Measurements from ENCODE around the gene NCOA7. TPM values are rescaled to one million over a fixed set of nuclear protein-coding genes. Genes with fewer than 3 reads are reported as not detected.
"Not testable (repeated sequence)": the region's sequence is repeated elsewhere in the genome, so short reads cannot be mapped to it uniquely, and the experiment has no call there.

The NCOA7 gene
- polyA plus RNA-seq, 3 donors from 2014 or later, result 10.2 to 48.1 (median 16.1) TPM

- H3K9me3 Mint-ChIP-seq; H3K4me1 Mint-ChIP-seq; H3K27me3 Mint-ChIP-seq (ENCODE audit: low read depth in 3 of 3); H3K27ac Mint-ChIP-seq; DNase-seq; H3K4me3 Mint-ChIP-seq: not testable (repeated sequence)
- H3K36me3 Mint-ChIP-seq, result peaks cover 1 to 24% (median 10%) of the 10 kb centered on the region in 3 donors
Measured at GRCh38 chr6:125911051-125911451, 120.3 kb downstream of the NCOA7 start.

- H3K4me3 Mint-ChIP-seq; H3K9me3 Mint-ChIP-seq; DNase-seq; H3K27me3 Mint-ChIP-seq (ENCODE audit: low read depth in 3 of 3); H3K4me1 Mint-ChIP-seq; H3K27ac Mint-ChIP-seq: not testable (repeated sequence)
- peaks cover 6 to 33% (median 19%) of the 10 kb centered on the region in 3 donors for H3K36me3 Mint-ChIP-seq
Measured at GRCh38 chr6:125912430-125912829, 121.7 kb downstream of the NCOA7 start.

GRCh38 chr6:125913145-125913544 lies 122.4 kb downstream of the NCOA7 start:
- H3K4me3 Mint-ChIP-seq, result no peak overlapping the region
- no peak for DNase-seq
- H3K36me3 Mint-ChIP-seq, result peaks cover 9 to 32% (median 23%) of the 10 kb centered on the region in 3 donors
- H3K27ac Mint-ChIP-seq, result peak overlapping the region in 1 of 6 donors; percentile 27
- H3K4me1 Mint-ChIP-seq, result peaks cover 3 to 9% of the 10 kb centered on the region in 2 donors
- H3K27me3 Mint-ChIP-seq (ENCODE audit: low read depth in 3 of 3), result peaks cover 0 to 5% (median 4%) of the 10 kb centered on the region in 3 donors
- no peaks in the 10 kb centered on the region for H3K9me3 Mint-ChIP-seq

GRCh38 chr6:125913864-125914351 lies 123.1 kb downstream of the NCOA7 start:
- Mint-ChIP-seq H3K27me3 (ENCODE audit: low read depth in 3 of 3) (peaks cover 2 to 5% (median 4%) of the 10 kb centered on the region in 3 donors), H3K9me3 (no peaks in the 10 kb centered on the region), H3K4me1 (peaks cover 9 to 16% of the 10 kb centered on the region in 2 donors), H3K27ac (no peak overlapping the region), H3K4me3 (no peak overlapping the region), H3K36me3 (peaks cover 9 to 35% (median 23%) of the 10 kb centered on the region in 3 donors)
- no peak for DNase-seq

GRCh38 chr6:125918230-125918629 lies 127.5 kb downstream of the NCOA7 start:
- Mint-ChIP-seq H3K4me3 (no peak overlapping the region), H3K27ac (peak overlapping the region in 5 of 6 donors; percentile 62 to 91 (median 80)), H3K36me3 (peaks cover 9 to 54% (median 40%) of the 10 kb centered on the region in 3 donors), H3K9me3 (no peaks in the 10 kb centered on the region), H3K4me1 (peaks cover 16 to 29% of the 10 kb centered on the region in 2 donors), H3K27me3 (ENCODE audit: low read depth in 3 of 3) (peaks cover 2 to 4% (median 2%) of the 10 kb centered on the region in 3 donors)
- no peak for DNase-seq

- Mint-ChIP-seq H3K4me1 (peaks cover 23 to 33% of the 10 kb centered on the region in 2 donors), H3K9me3 (no peaks in the 10 kb centered on the region), H3K4me3 (peak overlapping the region; percentile 50 to 58 (median 52)), H3K36me3 (peaks cover 16 to 61% (median 43%) of the 10 kb centered on the region in 3 donors), H3K27ac (peak overlapping the region; percentile 62 to 91 (median 89)), H3K27me3 (ENCODE audit: low read depth in 3 of 3) (peaks cover 2 to 4% (median 2%) of the 10 kb centered on the region in 3 donors)
- peak; percentile 37 to 55 (median 43) for DNase-seq
Measured at GRCh38 chr6:125918681-125919566, 128.2 kb downstream of the NCOA7 start.

GRCh38 chr6:125919618-125920017 lies 128.9 kb downstream of the NCOA7 start:
- Mint-ChIP-seq H3K27ac (peak overlapping the region in 4 of 6 donors; percentile 62 to 91 (median 84)), H3K27me3 (ENCODE audit: low read depth in 3 of 3) (peaks cover 2 to 4% (median 2%) of the 10 kb centered on the region in 3 donors), H3K36me3 (peaks cover 17 to 66% (median 44%) of the 10 kb centered on the region in 3 donors), H3K4me1 (peaks cover 30 to 40% of the 10 kb centered on the region in 2 donors), H3K4me3 (peak overlapping the region in 1 of 5 donors; percentile 50), H3K9me3 (no peaks in the 10 kb centered on the region)
- no peak for DNase-seq

GRCh38 chr6:125922322-125922860 lies 131.6 kb downstream of the NCOA7 start:
- no peak for DNase-seq
- H3K27ac Mint-ChIP-seq, result no peak overlapping the region
- H3K4me3 Mint-ChIP-seq, result no peak overlapping the region
- peaks cover 36 to 44% of the 10 kb centered on the region in 2 donors for H3K4me1 Mint-ChIP-seq
- H3K9me3 Mint-ChIP-seq, result no peaks in the 10 kb centered on the region
- H3K27me3 Mint-ChIP-seq (ENCODE audit: low read depth in 3 of 3), result peaks cover 0 to 2% (median 2%) of the 10 kb centered on the region in 3 donors
- peaks cover 11 to 56% (median 31%) of the 10 kb centered on the region in 3 donors for H3K36me3 Mint-ChIP-seq

GRCh38 chr6:125923366-125923877 lies 132.7 kb downstream of the NCOA7 start:
- Mint-ChIP-seq H3K9me3 (no peaks in the 10 kb centered on the region), H3K36me3 (peaks cover 14 to 60% (median 34%) of the 10 kb centered on the region in 3 donors), H3K27me3 (ENCODE audit: low read depth in 3 of 3) (peaks cover 0 to 2% (median 0%) of the 10 kb centered on the region in 3 donors), H3K4me3 (no peak overlapping the region), H3K4me1 (peaks cover 32 to 35% of the 10 kb centered on the region in 2 donors), H3K27ac (peak overlapping the region in 5 of 6 donors; percentile 24 to 73 (median 60))
- no peak for DNase-seq

- no peak for DNase-seq
- no peaks in the 10 kb centered on the region for H3K9me3 Mint-ChIP-seq
- peaks cover 24 to 27% of the 10 kb centered on the region in 2 donors for H3K4me1 Mint-ChIP-seq
- H3K27ac Mint-ChIP-seq, result peak overlapping the region in 5 of 6 donors; percentile 56 to 72 (median 60)
- peaks cover 15 to 60% (median 34%) of the 10 kb centered on the region in 3 donors for H3K36me3 Mint-ChIP-seq
- H3K4me3 Mint-ChIP-seq, result no peak overlapping the region
- H3K27me3 Mint-ChIP-seq (ENCODE audit: low read depth in 3 of 3), result no peaks in the 10 kb centered on the region
Measured at GRCh38 chr6:125924169-125924568, 133.4 kb downstream of the NCOA7 start.

GRCh38 chr6:125924697-125925358 lies 134.1 kb downstream of the NCOA7 start:
- peaks cover 20 to 21% of the 10 kb centered on the region in 2 donors for H3K4me1 Mint-ChIP-seq
- H3K27ac Mint-ChIP-seq, result peak overlapping the region in 5 of 6 donors; percentile 33 to 69 (median 57)
- peaks cover 15 to 60% (median 33%) of the 10 kb centered on the region in 3 donors for H3K36me3 Mint-ChIP-seq
- H3K27me3 Mint-ChIP-seq (ENCODE audit: low read depth in 3 of 3), result no peaks in the 10 kb centered on the region
- no peaks in the 10 kb centered on the region for H3K9me3 Mint-ChIP-seq
- DNase-seq, result no peak
- H3K4me3 Mint-ChIP-seq, result no peak overlapping the region

- H3K4me1 Mint-ChIP-seq, result peaks cover 17 to 20% of the 10 kb centered on the region in 2 donors
- no peaks in the 10 kb centered on the region for H3K27me3 Mint-ChIP-seq (ENCODE audit: low read depth in 3 of 3)
- DNase-seq, result no peak
- peaks cover 27 to 61% (median 30%) of the 10 kb centered on the region in 3 donors for H3K36me3 Mint-ChIP-seq
- no peak overlapping the region for H3K4me3 Mint-ChIP-seq
- H3K9me3 Mint-ChIP-seq, result no peaks in the 10 kb centered on the region
- peak overlapping the region in 1 of 6 donors; percentile 21 for H3K27ac Mint-ChIP-seq
Measured at GRCh38 chr6:125926711-125927110, 136.0 kb downstream of the NCOA7 start.

- peak overlapping the region in 2 of 6 donors; percentile 17 to 37 for H3K27ac Mint-ChIP-seq
- DNase-seq, result no peak
- no peaks in the 10 kb centered on the region for H3K9me3 Mint-ChIP-seq
- H3K27me3 Mint-ChIP-seq (ENCODE audit: low read depth in 3 of 3), result peaks cover 0 to 1% (median 0%) of the 10 kb centered on the region in 3 donors
- peaks cover 23 to 53% (median 29%) of the 10 kb centered on the region in 3 donors for H3K36me3 Mint-ChIP-seq
- H3K4me1 Mint-ChIP-seq, result peaks cover 20 to 28% of the 10 kb centered on the region in 2 donors
- no peak overlapping the region for H3K4me3 Mint-ChIP-seq
Measured at GRCh38 chr6:125927761-125928160, 137.0 kb downstream of the NCOA7 start.
